SH-SY5Y (cell line): ENCODE measurements around the gene KAT6B.

Experiments
- GATA2 ChIP-seq: IDR thresholded peaks from 2 replicates; pipeline ENCODE4 v1.6.1; 2011; ENCODE audit warnings: mild to moderate bottlenecking, low read depth, low read length
- GATA3 ChIP-seq: IDR thresholded peaks from 2 replicates; pipeline ENCODE4 v1.6.1; 2011; ENCODE audit warnings: low read depth, mild to moderate bottlenecking, low read length, moderate library complexity

- TF ChIP-seq GATA3 (no peak), GATA2 (no peak)
Measured at GRCh38 chr10:74810087-74810486, 16.3 kb upstream of the KAT6B start.
